GM18517 (cell line): ENCODE measurements around the gene AEBP2.
"Not testable (repeated sequence)": the region's sequence is repeated elsewhere in the genome, so short reads cannot be mapped to it uniquely, and the experiment has no call there.

Experiments
- ATAC-seq: cut with Tn5 transposase; IDR thresholded peaks from one replicate; pipeline ENCODE4 v1.9.1; 2021; ENCODE audit warnings: mild to moderate bottlenecking, moderate library complexity; ENCODE audit not compliant: unreplicated experiment

AEBP2 gene

DNA sequence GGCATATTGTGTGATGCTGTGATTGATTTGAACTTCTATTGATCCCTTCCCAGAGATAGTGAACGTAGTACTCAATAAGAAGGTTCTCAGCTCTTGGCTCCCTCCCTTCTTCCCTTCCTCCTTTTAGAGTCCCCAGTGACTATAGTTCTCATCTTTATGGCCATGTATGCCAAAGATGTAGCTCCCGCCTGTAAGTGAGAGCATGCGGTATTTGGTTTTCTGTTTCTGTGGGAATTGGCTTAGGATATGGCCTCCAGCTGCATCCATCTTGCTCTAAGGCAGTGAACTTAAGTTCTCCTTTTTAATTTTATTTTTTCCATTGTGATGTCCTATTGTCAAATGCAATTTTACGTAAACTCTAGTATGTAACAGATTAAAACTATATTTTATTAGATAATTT is 109.5 kb downstream of the AEBP2 start:
- ATAC-seq = no peak

- ATAC-seq = peak; percentile 40
Measured at GRCh38 chr12:19550626-19551025, 111.3 kb downstream of the AEBP2 start.

- ATAC-seq = not testable (repeated sequence)
Measured at GRCh38 chr12:19552441-19553097, 113.3 kb downstream of the AEBP2 start.

GRCh38 chr12:19553175-19553574 is 113.9 kb downstream of the AEBP2 start:
- ATAC-seq = no peak

DNA sequence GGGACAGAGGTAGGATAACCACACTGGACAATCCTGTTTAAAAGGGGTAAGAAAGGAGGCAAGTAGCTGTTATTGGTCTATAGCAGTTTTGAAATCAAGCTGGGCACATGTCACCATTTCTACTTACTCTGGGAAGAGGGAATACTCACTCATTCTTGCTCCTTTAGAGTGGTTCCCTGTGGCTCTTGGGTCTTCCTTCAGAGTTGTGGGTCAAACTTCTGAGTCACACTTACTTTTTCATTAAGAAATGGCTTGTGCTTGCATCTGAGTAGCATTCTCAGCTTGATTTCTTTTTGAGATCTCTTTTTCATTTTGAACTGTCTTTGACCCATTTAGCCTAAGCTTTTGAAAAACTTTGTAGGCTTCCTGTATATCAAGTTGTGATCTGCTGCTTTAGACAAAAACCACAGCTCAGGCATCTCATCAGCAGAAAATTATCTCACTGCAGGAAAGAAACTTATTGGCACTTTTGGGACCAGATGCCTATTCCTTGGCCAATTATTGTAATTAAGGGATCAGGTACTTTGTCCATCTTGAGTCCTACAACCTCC is 122.2 kb downstream of the AEBP2 start:
- ATAC-seq = no peak
